Measurements from ENCODE around the gene VIT. TPM values are rescaled to one million over a fixed set of nuclear protein-coding genes. Genes with fewer than 3 reads are reported as not detected.

Gene VIT
- total RNA-seq, 4 donors from 2014 or later, result 17.0 to 32.3 (median 28.7) TPM

- TF ChIP-seq CTCF (IDR thresholded peaks at IDR 0.05) (no peak), POLR2A (IDR thresholded peaks at IDR 0.05; ENCODE audit: low read depth) (no peak), POLR2AphosphoS5 (IDR thresholded peaks at IDR 0.05) (no peak), EP300 (IDR thresholded peaks at IDR 0.05) (no peak)
- H3K36me3 ChIP-seq, result no peaks in the 10 kb centered on the region
- H3K4me1 ChIP-seq, result peaks cover 0 to 9% (median 0%) of the 10 kb centered on the region in 4 donors
- H3K9me3 ChIP-seq, result no peaks in the 10 kb centered on the region
- intact Hi-C loops (cut with DNase I), result no loop called here
- no peak overlapping the region for H3K27ac ChIP-seq (replicated peaks in 1 of 4)
- no peak for DNase-seq (ENCODE audit: extremely low spot score)
- H3K4me3 ChIP-seq, result no peak overlapping the region
- H3K27me3 ChIP-seq, result no peaks in the 10 kb centered on the region
- WGBS, result 77% methylated on average over 6 of the region's 6 CpGs
These were observed 25.5 kb upstream of the VIT start for GRCh38 chr2:36670881-36671595.

- Histone ChIP-seq H3K4me3 (no peak overlapping the region), H3K36me3 (no peaks in the 10 kb centered on the region), H3K4me1 (peaks cover 0 to 9% (median 0%) of the 10 kb centered on the region in 4 donors), H3K9me3 (no peaks in the 10 kb centered on the region), H3K27ac (replicated peaks in 1 of 4) (no peak overlapping the region), H3K27me3 (no peaks in the 10 kb centered on the region)
- TF ChIP-seq CTCF (IDR thresholded peaks at IDR 0.05) (no peak), POLR2AphosphoS5 (IDR thresholded peaks at IDR 0.05) (no peak), EP300 (IDR thresholded peaks at IDR 0.05) (no peak), POLR2A (IDR thresholded peaks at IDR 0.05; ENCODE audit: low read depth) (no peak)
- DNase-seq (ENCODE audit: extremely low spot score), result no peak
- intact Hi-C loops (cut with DNase I), result no loop called here
- WGBS, result 86% methylated on average over 2 of the region's 2 CpGs
These were observed 24.8 kb upstream of the VIT start for GRCh38 chr2:36671731-36672130.

- Histone ChIP-seq H3K27ac (replicated peaks in 1 of 4) (no peak overlapping the region), H3K9me3 (no peaks in the 10 kb centered on the region), H3K4me1 (peaks cover 0 to 9% (median 0%) of the 10 kb centered on the region in 4 donors), H3K36me3 (no peaks in the 10 kb centered on the region), H3K27me3 (no peaks in the 10 kb centered on the region), H3K4me3 (no peak overlapping the region)
- TF ChIP-seq CTCF (IDR thresholded peaks at IDR 0.05), result peak; percentile 38 to 58 (median 51)
- TF ChIP-seq EP300 (IDR thresholded peaks at IDR 0.05), result no peak
- TF ChIP-seq POLR2AphosphoS5 (IDR thresholded peaks at IDR 0.05), result no peak
- no peak for TF ChIP-seq POLR2A (IDR thresholded peaks at IDR 0.05; ENCODE audit: low read depth)
- 33% methylated on average over 1 of the region's 1 CpG for WGBS
- no peak for DNase-seq (ENCODE audit: extremely low spot score)
- intact Hi-C loops (cut with DNase I), result no loop called here
These were observed 24.3 kb upstream of the VIT start for GRCh38 chr2:36672199-36672598.

- intact Hi-C loops (cut with DNase I), result no loop called here
- no peak for DNase-seq (ENCODE audit: extremely low spot score)
- no peak for TF ChIP-seq CTCF (IDR thresholded peaks at IDR 0.05)
- no peak for TF ChIP-seq POLR2AphosphoS5 (IDR thresholded peaks at IDR 0.05)
- no peak for TF ChIP-seq POLR2A (IDR thresholded peaks at IDR 0.05; ENCODE audit: low read depth)
- no peak overlapping the region for H3K27ac ChIP-seq (replicated peaks in 1 of 4)
- no peaks in the 10 kb centered on the region for H3K27me3 ChIP-seq
- H3K4me3 ChIP-seq, result no peak overlapping the region
- H3K9me3 ChIP-seq, result peaks cover 0 to 6% (median 0%) of the 10 kb centered on the region in 4 donors
- no peaks in the 10 kb centered on the region for H3K36me3 ChIP-seq
- peaks cover 0 to 5% (median 0%) of the 10 kb centered on the region in 4 donors for H3K4me1 ChIP-seq
These were observed 20.8 kb upstream of the VIT start for GRCh38 chr2:36675579-36676282.

Measured in esophagus muscularis mucosa (tissue), 4 donors.